Measurements from ENCODE around the gene P3H3.

DNA sequence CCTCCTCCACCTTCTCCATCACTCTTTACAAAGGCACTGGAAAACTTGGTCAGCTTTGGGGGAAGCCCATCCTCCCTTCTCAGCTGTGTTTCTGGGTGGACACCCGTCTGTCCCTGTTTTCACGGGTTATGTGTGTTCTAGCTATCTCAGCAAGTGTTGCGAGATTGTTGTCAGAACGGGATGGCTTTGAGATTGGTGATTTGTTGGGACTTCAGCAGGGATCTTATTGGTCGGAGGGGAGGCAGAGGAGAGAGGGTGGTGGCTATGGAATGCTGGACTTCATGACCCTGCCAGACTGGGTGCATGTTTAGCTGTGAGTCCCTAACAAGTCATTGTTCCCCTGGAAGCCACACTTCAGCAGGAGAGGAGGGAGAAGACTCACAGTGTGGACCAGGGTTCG, 25.8 kb downstream of the P3H3 start:
- no peak for TF ChIP-seq EZH2phosphoT487 (IDR thresholded peaks at IDR 0.05; ENCODE audit: borderline replicate concordance)
- TF ChIP-seq, protein P1, sequence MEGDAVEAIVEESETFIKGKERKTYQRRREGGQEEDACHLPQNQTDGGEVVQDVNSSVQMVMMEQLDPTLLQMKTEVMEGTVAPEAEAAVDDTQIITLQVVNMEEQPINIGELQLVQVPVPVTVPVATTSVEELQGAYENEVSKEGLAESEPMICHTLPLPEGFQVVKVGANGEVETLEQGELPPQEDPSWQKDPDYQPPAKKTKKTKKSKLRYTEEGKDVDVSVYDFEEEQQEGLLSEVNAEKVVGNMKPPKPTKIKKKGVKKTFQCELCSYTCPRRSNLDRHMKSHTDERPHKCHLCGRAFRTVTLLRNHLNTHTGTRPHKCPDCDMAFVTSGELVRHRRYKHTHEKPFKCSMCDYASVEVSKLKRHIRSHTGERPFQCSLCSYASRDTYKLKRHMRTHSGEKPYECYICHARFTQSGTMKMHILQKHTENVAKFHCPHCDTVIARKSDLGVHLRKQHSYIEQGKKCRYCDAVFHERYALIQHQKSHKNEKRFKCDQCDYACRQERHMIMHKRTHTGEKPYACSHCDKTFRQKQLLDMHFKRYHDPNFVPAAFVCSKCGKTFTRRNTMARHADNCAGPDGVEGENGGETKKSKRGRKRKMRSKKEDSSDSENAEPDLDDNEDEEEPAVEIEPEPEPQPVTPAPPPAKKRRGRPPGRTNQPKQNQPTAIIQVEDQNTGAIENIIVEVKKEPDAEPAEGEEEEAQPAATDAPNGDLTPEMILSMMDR (conservative IDR thresholded peaks at IDR 0.05; ENCODE audit: low read length): no peak
